GM20000 (cell line): ENCODE results near the gene RNASE2.
"Not testable (repeated sequence)": the region's sequence is repeated elsewhere in the genome, so short reads cannot be mapped to it uniquely, and the experiment has no call there.

Source experiments
- DNase-seq: peaks from one replicate; pipeline ENCODE4 v3.0.0; 2012; ENCODE audit warnings: low spot score
- CTCF ChIP-seq: IDR thresholded peaks from 2 replicates; pipeline ENCODE4 v1.5.1; 2012; ENCODE audit warnings: mild to moderate bottlenecking, control low read depth; ENCODE audit errors: extremely low read depth, missing control alignments

The RNASE2 gene

GRCh38 chr14:20956376-20956976 is 1.2 kb downstream of the RNASE2 start:
- no peak for TF ChIP-seq CTCF
- no peak for DNase-seq

DNA sequence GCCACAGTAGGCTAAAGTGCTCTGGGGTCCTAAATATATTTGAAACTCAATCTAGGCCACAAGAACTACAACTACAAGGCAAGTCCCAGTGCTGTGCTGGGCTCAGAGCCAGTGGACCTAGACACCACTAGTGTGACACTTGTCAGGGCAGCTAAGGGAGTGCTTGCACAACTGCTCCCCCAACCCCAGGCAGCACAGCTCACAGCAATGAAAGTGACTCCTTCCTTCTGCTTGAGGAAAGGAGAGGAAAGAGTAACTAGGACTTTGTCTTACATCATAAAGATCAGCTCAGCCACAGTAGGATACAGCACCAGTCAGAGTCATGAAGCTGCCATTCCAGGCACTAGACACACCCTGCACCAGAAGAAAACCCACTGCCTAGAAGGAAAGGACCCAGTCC is 3.7 kb downstream of the RNASE2 start:
- DNase-seq, result not testable (repeated sequence)

DNA sequence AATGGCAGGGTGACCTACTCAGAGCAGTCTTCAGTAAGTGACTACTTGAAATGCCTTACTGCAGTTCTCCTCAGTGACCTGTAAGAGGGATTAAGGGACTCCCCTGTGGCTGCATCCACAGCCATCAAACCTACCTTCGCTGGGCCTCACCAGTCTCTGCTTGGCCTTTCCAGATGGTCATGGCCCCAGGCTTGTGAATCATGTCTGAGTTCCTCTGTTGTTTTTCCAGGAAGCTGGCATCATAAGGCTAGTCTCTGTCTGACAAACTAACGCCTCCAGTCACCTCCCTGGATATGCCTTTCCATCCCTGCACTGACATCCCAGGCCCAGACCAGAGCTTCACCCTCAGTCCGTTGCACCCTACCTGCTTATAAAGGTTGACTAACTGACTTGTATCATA is 14.0 kb downstream of the RNASE2 start:
- DNase-seq, result no peak
- TF ChIP-seq CTCF, result no peak

- TF ChIP-seq CTCF, result no peak
- no peak for DNase-seq
These were observed 15.3 kb downstream of the RNASE2 start for GRCh38 chr14:20970647-20970982.

DNA sequence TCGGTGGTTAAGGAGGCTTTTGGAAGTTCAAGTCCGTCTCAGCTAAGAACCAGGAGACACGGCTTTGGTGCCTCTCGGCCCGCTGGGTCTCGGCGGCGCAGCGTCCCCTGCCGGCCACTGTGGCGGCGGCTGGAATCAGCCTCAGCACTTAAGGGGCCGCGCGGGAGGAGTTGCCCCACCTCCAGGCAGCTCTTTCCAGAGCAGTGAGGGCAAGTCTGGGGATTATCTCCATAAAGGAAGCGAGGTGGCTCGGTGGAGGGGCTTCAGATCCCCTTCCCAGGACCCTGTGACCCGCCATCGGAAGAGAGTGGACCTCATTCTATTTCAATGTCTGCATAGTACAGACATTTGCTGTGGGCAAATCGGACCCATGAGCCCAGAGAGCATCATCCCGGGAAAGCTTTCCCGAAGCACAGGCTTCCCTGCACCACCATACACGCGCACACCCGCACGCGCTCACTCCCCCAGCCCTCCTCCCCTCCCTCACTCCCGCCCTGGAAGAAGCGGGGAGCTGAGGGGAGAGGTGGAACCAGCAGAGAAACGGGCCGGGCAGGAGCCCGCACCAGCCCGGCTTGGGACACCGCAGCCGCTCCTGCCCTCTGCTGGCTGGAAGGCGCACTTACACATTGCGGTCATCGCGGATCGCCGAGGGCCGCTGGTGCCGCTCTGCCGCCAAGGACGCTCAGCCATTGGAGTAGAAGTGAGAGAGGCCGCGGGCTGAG is 15.9 kb downstream of the RNASE2 start:
- peak; percentile 92 for TF ChIP-seq CTCF
- DNase-seq, result peak; percentile 77

GRCh38 chr14:20971705-20972021 is 16.4 kb downstream of the RNASE2 start:
- no peak for DNase-seq
- TF ChIP-seq CTCF, result no peak

GRCh38 chr14:20973501-20973900 is 18.2 kb downstream of the RNASE2 start:
- no peak for DNase-seq
- TF ChIP-seq CTCF, result no peak

DNA sequence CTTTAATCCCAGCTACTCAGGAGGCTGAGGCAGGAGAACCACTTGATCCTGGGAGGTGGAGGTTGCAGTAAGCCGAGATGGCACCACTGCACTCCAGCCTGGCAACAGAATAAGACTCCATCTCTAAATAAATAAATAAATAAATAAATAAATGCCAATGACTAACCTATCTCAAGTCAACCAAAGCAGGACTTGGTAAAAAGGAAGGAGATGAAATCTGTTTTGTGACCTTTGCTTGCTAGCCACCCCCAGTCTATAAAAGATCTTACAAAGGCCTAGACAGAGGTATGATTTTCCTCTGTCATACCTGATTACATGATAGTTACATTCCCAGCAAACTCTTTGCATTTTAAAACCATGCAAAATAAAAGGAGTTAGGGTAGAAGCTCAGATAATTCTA is 21.0 kb downstream of the RNASE2 start:
- TF ChIP-seq CTCF, result no peak
- no peak for DNase-seq
